HG03280 (cell line): ENCODE data around the gene RSRC1.
"Not testable (repeated sequence)": the region's sequence is repeated elsewhere in the genome, so short reads cannot be mapped to it uniquely, and the experiment has no call there.

Experiments
- ATAC-seq: cut with Tn5 transposase; IDR thresholded peaks from one replicate; pipeline ENCODE4 v1.9.1; 2021; ENCODE audit warnings: mild to moderate bottlenecking, moderate library complexity; ENCODE audit not compliant: unreplicated experiment

RSRC1 gene

GRCh38 chr3:158220575-158220974, 110.7 kb downstream of the RSRC1 start:
- ATAC-seq, result no peak

- no peak for ATAC-seq
Measured at GRCh38 chr3:158221426-158221825, 111.5 kb downstream of the RSRC1 start.

GRCh38 chr3:158226429-158226828, 116.5 kb downstream of the RSRC1 start:
- no peak for ATAC-seq

GRCh38 chr3:158228942-158229341, 119.1 kb downstream of the RSRC1 start:
- ATAC-seq, result not testable (repeated sequence)

GRCh38 chr3:158233791-158234190, 123.9 kb downstream of the RSRC1 start:
- ATAC-seq, result no peak

GRCh38 chr3:158244274-158244673, 134.4 kb downstream of the RSRC1 start:
- no peak for ATAC-seq

GRCh38 chr3:158247288-158247687, 137.4 kb downstream of the RSRC1 start:
- no peak for ATAC-seq

GRCh38 chr3:158248261-158248660, 138.4 kb downstream of the RSRC1 start:
- no peak for ATAC-seq

GRCh38 chr3:158249183-158249582, 139.3 kb downstream of the RSRC1 start:
- peak; percentile 52 for ATAC-seq

GRCh38 chr3:158258619-158259018, 148.7 kb downstream of the RSRC1 start:
- no peak for ATAC-seq

- ATAC-seq, result no peak
Measured at GRCh38 chr3:158260392-158260791, 150.5 kb downstream of the RSRC1 start.

GRCh38 chr3:158261371-158261991, 151.6 kb downstream of the RSRC1 start:
- no peak for ATAC-seq

GRCh38 chr3:158264894-158265293, 155.0 kb downstream of the RSRC1 start:
- ATAC-seq, result no peak

- ATAC-seq, result no peak
Measured at GRCh38 chr3:158267015-158267414, 157.1 kb downstream of the RSRC1 start.

- no peak for ATAC-seq
Measured at GRCh38 chr3:158269942-158270341, 160.1 kb downstream of the RSRC1 start.

GRCh38 chr3:158272081-158272480, 162.2 kb downstream of the RSRC1 start:
- ATAC-seq, result no peak

GRCh38 chr3:158273656-158274055, 163.8 kb downstream of the RSRC1 start:
- ATAC-seq, result no peak

GRCh38 chr3:158278187-158278586, 168.3 kb downstream of the RSRC1 start:
- ATAC-seq, result no peak

GRCh38 chr3:158279609-158280008, 169.7 kb downstream of the RSRC1 start:
- no peak for ATAC-seq

- ATAC-seq, result no peak
Measured at GRCh38 chr3:158295771-158296170, 185.9 kb downstream of the RSRC1 start.

GRCh38 chr3:158297940-158298339, 188.1 kb downstream of the RSRC1 start:
- no peak for ATAC-seq

GRCh38 chr3:158308236-158308928, 198.5 kb downstream of the RSRC1 start:
- no peak for ATAC-seq
